Neuronal stem cell (in vitro differentiated cells): ENCODE results near the gene ERC2.

Source experiments
- DNase-seq: peaks from one replicate; pipeline ENCODE4 v3.0.0-alpha.2; 2013; ENCODE audit warnings: low spot score
- H2AFZ ChIP-seq: one replicate; pipeline ENCODE4 v1.6.1; 2013; ENCODE audit warnings: mild to moderate bottlenecking, low read length, inconsistent platforms
- H2AK5ac ChIP-seq: 2 replicates; pipeline ENCODE4 v1.6.1; 2013; ENCODE audit warnings: low read depth, mild to moderate bottlenecking, inconsistent platforms, low read length, moderate library complexity, mixed read lengths
- H2BK120ac ChIP-seq: 2 replicates; pipeline ENCODE4 v1.6.1; 2013; ENCODE audit warnings: low read depth, mild to moderate bottlenecking, inconsistent platforms, low read length, moderate library complexity, mixed read lengths
- H2BK12ac ChIP-seq: one replicate; pipeline ENCODE4 v1.6.1; 2013; ENCODE audit warnings: low read length, inconsistent platforms
- H2BK15ac ChIP-seq: 2 replicates; pipeline ENCODE4 v1.6.1; 2013; ENCODE audit warnings: mild to moderate bottlenecking, low read length, inconsistent platforms, mixed read lengths
- H2BK5ac ChIP-seq: one replicate; pipeline ENCODE4 v1.6.1; 2013; ENCODE audit warnings: inconsistent platforms, mild to moderate bottlenecking, low read length, moderate library complexity
- H3K14ac ChIP-seq: one replicate; pipeline ENCODE4 v1.6.1; 2013; ENCODE audit warnings: low read length, inconsistent platforms
- H3K18ac ChIP-seq: 2 replicates; pipeline ENCODE4 v1.6.1; 2013; ENCODE audit warnings: low read length, inconsistent platforms
- H3K23ac ChIP-seq: 2 replicates; pipeline ENCODE4 v1.6.1; 2013; ENCODE audit warnings: low read depth, mild to moderate bottlenecking, mixed read lengths, low read length, inconsistent platforms; ENCODE audit not compliant: poor library complexity
- H3K27ac ChIP-seq: replicated peaks from 3 replicates; pipeline ENCODE4 v1.5.1; 2013; ENCODE audit warnings: low read length, inconsistent platforms
- H3K27me3 ChIP-seq, 3 experiments: 2 replicates each; pipeline ENCODE4 v1.6.1; 2013; ENCODE audit warnings: low read length in 3 of 3, mild to moderate bottlenecking in 2 of 3, inconsistent platforms in 1 of 3, low read depth in 1 of 3, mixed read lengths in 1 of 3, moderate library complexity in 1 of 3; ENCODE audit not compliant: control insufficient read depth in 3 of 3, insufficient read depth in 3 of 3
- H3K36me3 ChIP-seq, 2 donors: replicated peaks in 1 of 2; 2 replicates each; pipeline ENCODE4 v1.6.1; 2013; ENCODE audit warnings: low read length in 2 of 2; ENCODE audit not compliant: control insufficient read depth in 2 of 2, insufficient read depth in 2 of 2
- H3K4ac ChIP-seq: 2 replicates; pipeline ENCODE4 v1.6.1; 2013; ENCODE audit warnings: inconsistent platforms, mild to moderate bottlenecking, low read length, moderate library complexity
- H3K4me1 ChIP-seq, 2 donors: 1 replicate in 1 of 2; 2 replicates in 1 of 2; pipeline ENCODE4 v1.6.1; 2013; ENCODE audit warnings: low read length in 2 of 2, low read depth in 1 of 2; ENCODE audit not compliant: control insufficient read depth in 2 of 2, insufficient read depth in 1 of 2
- H3K4me2 ChIP-seq: one replicate; pipeline ENCODE4 v1.6.1; 2013; ENCODE audit warnings: mild to moderate bottlenecking, low read length, inconsistent platforms; ENCODE audit not compliant: insufficient read depth, poor library complexity, severe bottlenecking
- H3K4me3 ChIP-seq, 2 donors: 2 replicates each; pipeline ENCODE4 v1.5.1; 2013; ENCODE audit warnings: low read length in 2 of 2, mild to moderate bottlenecking in 2 of 2, inconsistent platforms in 1 of 2, moderate library complexity in 1 of 2
- H3K79me1 ChIP-seq: one replicate; pipeline ENCODE4 v1.6.1; 2013; ENCODE audit warnings: low read depth, mild to moderate bottlenecking, inconsistent platforms, low read length, moderate library complexity
- H3K9ac ChIP-seq: one replicate; pipeline ENCODE4 v1.6.1; 2013; ENCODE audit warnings: mild to moderate bottlenecking, low read depth, low read length, inconsistent platforms; ENCODE audit not compliant: poor library complexity
- H3K9me3 ChIP-seq, 2 donors: replicated peaks in 1 of 2; 2 replicates each; pipeline versions ENCODE3 to v1.6.1; 2013; ENCODE audit warnings: low read length in 2 of 2, mild to moderate bottlenecking in 2 of 2, inconsistent platforms in 1 of 2, low read depth in 1 of 2, mixed read lengths in 1 of 2, moderate library complexity in 1 of 2; ENCODE audit not compliant: control insufficient read depth in 2 of 2, insufficient read depth in 1 of 2
- H4K8ac ChIP-seq: one replicate; pipeline ENCODE4 v1.6.1; 2013; ENCODE audit warnings: low read depth, mild to moderate bottlenecking, inconsistent platforms, low read length, moderate library complexity
- H4K91ac ChIP-seq: one replicate; pipeline ENCODE4 v1.6.1; 2013; ENCODE audit warnings: low read length, low read depth, mild to moderate bottlenecking, inconsistent platforms; ENCODE audit not compliant: poor library complexity
- WGBS, 2 donors: extraction: QIAGEN DNeasy Blood & Tissue Kit; methylation state at CpG; one replicate each; pipeline ENCODE4 v1.1.7; 2013; ENCODE audit warnings: missing lambda C conversion rate in 2 of 2, mixed read lengths in 1 of 2; ENCODE audit not compliant: insufficient read length in 2 of 2, insufficient replicate concordance in 1 of 2; ENCODE audit errors: extremely low coverage in 2 of 2; 5-methylcytosine and 5-hydroxymethylcytosine counted together

ERC2 gene

GRCh38 chr3:55860049-55860721 lies 608.1 kb downstream of the ERC2 start:
- Histone ChIP-seq H4K91ac (no peak overlapping the region), H4K8ac (no peak overlapping the region), H3K79me1 (no peaks in the 10 kb centered on the region), H2AK5ac (no peak overlapping the region), H2BK120ac (no peak overlapping the region), H3K27me3 (no peaks in the 10 kb centered on the region), H2BK15ac (no peak overlapping the region), H3K4me3 (no peak overlapping the region), H3K36me3 (no peaks in the 10 kb centered on the region), H3K14ac (no peak overlapping the region), H2BK12ac (no peak overlapping the region), H3K9me3 (no peaks in the 10 kb centered on the region), H3K23ac (no peak overlapping the region), H3K9ac (no peak overlapping the region), H3K27ac (peak overlapping the region; percentile 51), H2BK5ac (no peak overlapping the region), H2AFZ (no peak overlapping the region), H3K4me2 (no peak overlapping the region), H3K4ac (no peak overlapping the region), H3K18ac (no peak overlapping the region), H3K4me1 (peaks cover 12 to 13% of the 10 kb centered on the region in 2 donors)
- WGBS, 2 donors, result no CpG with 5 or more reads among the region's 11 CpGs
- no peak for DNase-seq

- Histone ChIP-seq H3K18ac (no peak overlapping the region), H3K4me2 (no peak overlapping the region), H3K23ac (no peak overlapping the region), H4K8ac (no peak overlapping the region), H2BK12ac (no peak overlapping the region), H3K4me1 (peaks cover 15 to 22% of the 10 kb centered on the region in 2 donors), H3K4ac (no peak overlapping the region), H4K91ac (no peak overlapping the region), H3K79me1 (no peaks in the 10 kb centered on the region), H2BK120ac (no peak overlapping the region), H3K14ac (no peak overlapping the region), H2AFZ (no peak overlapping the region), H2BK15ac (no peak overlapping the region), H2BK5ac (no peak overlapping the region), H3K36me3 (no peaks in the 10 kb centered on the region), H2AK5ac (peak overlapping the region; percentile 78), H3K27me3 (no peaks in the 10 kb centered on the region), H3K27ac (no peak overlapping the region), H3K9me3 (no peaks in the 10 kb centered on the region), H3K4me3 (no peak overlapping the region), H3K9ac (no peak overlapping the region)
- 100% methylated on average over 1 of the region's 2 CpGs; no CpG with 5 or more reads in 1 of the 2 donors for WGBS, 2 donors
- no peak for DNase-seq
Measured at GRCh38 chr3:55859305-55859704, 609.0 kb downstream of the ERC2 start.

- H3K4ac ChIP-seq, result peak overlapping the region; percentile 6
- H3K4me2 ChIP-seq, result no peak overlapping the region
- no peak overlapping the region for H3K14ac ChIP-seq
- no peak overlapping the region for H2BK120ac ChIP-seq
- H3K9ac ChIP-seq, result no peak overlapping the region
- DNase-seq, result no peak
- H3K4me1 ChIP-seq, result peaks cover 15 to 26% of the 10 kb centered on the region in 2 donors
- H4K8ac ChIP-seq, result no peak overlapping the region
- no peaks in the 10 kb centered on the region for H3K9me3 ChIP-seq
- no peaks in the 10 kb centered on the region for H3K27me3 ChIP-seq
- H3K79me1 ChIP-seq, result no peaks in the 10 kb centered on the region
- H2BK12ac ChIP-seq, result no peak overlapping the region
- H3K27ac ChIP-seq, result no peak overlapping the region
- no peak overlapping the region for H2AFZ ChIP-seq
- peak overlapping the region; percentile 54 for H4K91ac ChIP-seq
- peak overlapping the region; percentile 78 for H2AK5ac ChIP-seq
- no peak overlapping the region for H2BK5ac ChIP-seq
- WGBS, 2 donors, result no CpG with 5 or more reads among the region's 4 CpGs
- no peak overlapping the region for H3K4me3 ChIP-seq
- H3K18ac ChIP-seq, result peak overlapping the region; percentile 74
- H3K23ac ChIP-seq, result no peak overlapping the region
- H2BK15ac ChIP-seq, result peak overlapping the region; percentile 27
- no peaks in the 10 kb centered on the region for H3K36me3 ChIP-seq
Measured at GRCh38 chr3:55858727-55859126, 609.5 kb downstream of the ERC2 start.

- H3K27me3 ChIP-seq, result no peaks in the 10 kb centered on the region
- no peak overlapping the region for H3K23ac ChIP-seq
- DNase-seq, result no peak
- no peak overlapping the region for H4K8ac ChIP-seq
- H4K91ac ChIP-seq, result no peak overlapping the region
- H2BK5ac ChIP-seq, result no peak overlapping the region
- H3K36me3 ChIP-seq, result no peaks in the 10 kb centered on the region
- no peak overlapping the region for H3K27ac ChIP-seq
- no peak overlapping the region for H3K9ac ChIP-seq
- H2AFZ ChIP-seq, result no peak overlapping the region
- no peak overlapping the region for H3K18ac ChIP-seq
- H3K14ac ChIP-seq, result no peak overlapping the region
- H2AK5ac ChIP-seq, result no peak overlapping the region
- H3K4ac ChIP-seq, result no peak overlapping the region
- no peak overlapping the region for H2BK12ac ChIP-seq
- no peaks in the 10 kb centered on the region for H3K79me1 ChIP-seq
- no CpG with 5 or more reads among the region's 1 CpG for WGBS, 2 donors
- H3K4me2 ChIP-seq, result no peak overlapping the region
- no peak overlapping the region for H2BK15ac ChIP-seq
- H2BK120ac ChIP-seq, result no peak overlapping the region
- H3K4me3 ChIP-seq, result no peak overlapping the region
- peaks cover 15 to 29% of the 10 kb centered on the region in 2 donors for H3K4me1 ChIP-seq
- H3K9me3 ChIP-seq, result no peaks in the 10 kb centered on the region
Measured at GRCh38 chr3:55858302-55858701, 610.0 kb downstream of the ERC2 start.
